ENCODE results near the gene MBD4.
"Not testable (repeated sequence)": the region's sequence is repeated elsewhere in the genome, so short reads cannot be mapped to it uniquely, and the experiment has no call there.

The MBD4 gene

GRCh38 chr3:129409541-129409940 lies 30.2 kb downstream of the MBD4 start:
- no peak for DNase-seq (ENCODE audit: low read depth in 2 of 2)

DNA sequence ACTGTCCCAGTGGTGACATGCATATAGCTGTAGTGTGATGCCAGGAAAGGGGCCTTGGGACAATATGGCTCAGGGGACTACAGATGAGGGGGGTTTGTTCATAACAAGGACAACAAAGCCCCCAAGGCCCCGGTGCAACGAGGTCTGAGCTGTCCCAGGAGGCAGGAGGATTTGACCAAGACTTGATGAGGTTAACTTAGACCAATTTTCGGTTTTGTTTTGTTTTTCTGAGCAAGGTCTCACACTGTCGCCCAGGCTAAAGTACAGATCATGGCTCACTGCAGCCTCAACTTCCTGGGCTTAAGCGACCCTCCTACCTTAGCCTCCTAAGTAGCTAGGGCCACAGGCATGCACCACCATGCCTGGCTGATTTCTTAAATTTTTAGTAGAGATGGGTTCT lies 35.1 kb downstream of the MBD4 start:
- DNase-seq (ENCODE audit: low read depth in 2 of 2), result no peak

DNA sequence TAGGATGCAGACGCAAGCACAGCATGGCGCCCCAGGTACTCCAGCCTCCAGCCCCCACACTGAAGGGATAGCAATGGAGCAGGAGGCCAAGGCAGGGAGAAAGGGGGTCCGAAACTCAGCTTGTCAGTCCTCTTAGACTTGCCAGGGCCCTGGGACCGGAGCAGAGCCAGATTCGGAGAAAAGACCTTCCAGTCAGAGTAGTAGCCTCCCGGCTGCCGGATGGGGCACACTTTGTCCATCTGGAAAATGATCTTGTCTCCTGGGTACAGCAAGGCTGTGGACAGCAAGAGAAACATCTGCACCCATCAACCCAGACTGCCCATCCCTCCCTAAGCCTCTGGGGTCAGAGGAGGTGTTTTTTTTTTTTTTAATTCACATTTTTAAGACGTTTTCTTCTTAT lies 35.6 kb downstream of the MBD4 start:
- no peak for DNase-seq (ENCODE audit: low read depth in 2 of 2)

DNA sequence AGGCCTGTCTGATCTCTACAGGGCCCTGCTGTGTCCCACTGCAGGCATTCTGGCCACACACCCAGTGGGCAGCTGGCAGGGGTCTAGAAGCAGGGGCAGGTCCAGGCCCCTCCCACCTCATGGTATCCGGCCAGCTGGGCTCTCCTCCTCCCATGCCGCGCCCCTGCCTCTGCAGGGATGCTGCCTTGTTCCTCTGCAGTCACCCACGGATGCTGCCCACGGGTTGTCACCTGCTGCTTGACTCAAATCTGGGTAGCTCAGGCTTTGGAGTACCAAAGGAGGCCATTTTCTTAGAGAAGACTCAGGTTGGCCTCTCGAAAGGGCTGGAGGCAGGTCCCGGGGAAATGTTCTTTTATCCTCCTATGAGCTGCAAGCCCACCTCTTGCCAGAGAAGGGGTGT lies 36.3 kb downstream of the MBD4 start:
- DNase-seq (ENCODE audit: low read depth in 2 of 2), result no peak

DNA sequence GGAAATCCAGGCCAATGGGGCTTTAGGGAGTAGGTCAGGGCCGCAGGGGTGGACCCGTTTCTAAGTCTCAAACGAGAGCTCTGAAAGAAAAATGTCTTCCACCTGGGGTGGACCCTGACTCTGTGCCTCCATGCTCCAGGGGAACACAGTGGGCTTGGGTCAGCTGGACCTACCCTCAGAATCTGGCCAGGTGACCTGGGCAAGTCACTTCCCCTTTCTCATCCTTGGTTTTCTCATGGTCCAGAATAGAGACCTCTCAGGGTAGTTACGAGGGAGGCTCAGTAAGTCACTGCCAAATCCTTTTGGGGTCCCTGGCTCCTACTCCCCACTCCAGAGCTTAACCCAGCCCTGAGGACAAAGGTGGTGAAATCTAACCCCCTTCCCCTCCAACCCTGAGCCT lies 37.1 kb downstream of the MBD4 start:
- DNase-seq (ENCODE audit: low read depth in 2 of 2), result no peak

DNA sequence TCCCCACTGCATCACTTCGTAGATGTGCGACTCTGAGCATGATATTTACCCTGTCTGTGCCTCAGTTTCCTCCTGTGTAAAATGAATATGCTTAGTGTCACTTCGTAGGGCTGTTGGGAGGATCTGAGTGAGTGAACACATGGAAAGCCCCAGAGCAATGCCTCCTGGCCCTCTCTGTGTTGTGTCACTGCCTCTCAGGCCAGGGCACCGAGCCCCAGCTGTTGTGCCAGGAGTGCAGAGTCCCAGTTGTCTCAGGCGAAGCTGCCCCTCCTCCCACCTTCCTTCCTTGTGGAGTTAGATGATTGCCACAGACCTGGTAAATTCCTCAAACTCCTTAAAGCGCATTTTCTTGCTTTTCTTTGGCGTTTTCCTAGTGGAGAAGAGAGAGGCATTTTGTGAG lies 37.5 kb downstream of the MBD4 start:
- no peak for DNase-seq (ENCODE audit: low read depth in 2 of 2)

DNA sequence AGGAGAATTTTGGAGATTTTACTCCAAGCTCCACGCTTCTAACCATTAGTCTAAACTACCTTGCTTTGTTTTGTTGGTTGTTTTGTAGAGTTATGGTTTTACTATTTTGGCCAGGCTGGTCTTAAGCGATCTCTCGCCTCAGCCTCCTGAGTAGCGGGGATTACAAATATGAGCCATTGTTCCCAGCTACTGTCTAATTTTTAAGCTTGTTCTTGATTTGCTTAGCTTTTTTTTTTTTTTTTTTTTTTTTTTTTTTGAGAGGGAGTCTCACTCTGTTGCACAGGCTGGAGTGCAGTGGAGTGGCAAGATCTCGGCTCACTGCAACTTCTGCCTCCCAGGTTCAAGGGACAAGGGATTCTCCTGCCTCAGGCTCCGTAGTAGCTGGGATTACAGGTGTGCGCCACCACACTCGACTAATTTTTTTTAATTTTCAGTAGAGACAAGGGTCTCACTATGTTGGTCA lies 39.8 kb downstream of the MBD4 start:
- no peak for DNase-seq (ENCODE audit: low read depth in 2 of 2)

DNA sequence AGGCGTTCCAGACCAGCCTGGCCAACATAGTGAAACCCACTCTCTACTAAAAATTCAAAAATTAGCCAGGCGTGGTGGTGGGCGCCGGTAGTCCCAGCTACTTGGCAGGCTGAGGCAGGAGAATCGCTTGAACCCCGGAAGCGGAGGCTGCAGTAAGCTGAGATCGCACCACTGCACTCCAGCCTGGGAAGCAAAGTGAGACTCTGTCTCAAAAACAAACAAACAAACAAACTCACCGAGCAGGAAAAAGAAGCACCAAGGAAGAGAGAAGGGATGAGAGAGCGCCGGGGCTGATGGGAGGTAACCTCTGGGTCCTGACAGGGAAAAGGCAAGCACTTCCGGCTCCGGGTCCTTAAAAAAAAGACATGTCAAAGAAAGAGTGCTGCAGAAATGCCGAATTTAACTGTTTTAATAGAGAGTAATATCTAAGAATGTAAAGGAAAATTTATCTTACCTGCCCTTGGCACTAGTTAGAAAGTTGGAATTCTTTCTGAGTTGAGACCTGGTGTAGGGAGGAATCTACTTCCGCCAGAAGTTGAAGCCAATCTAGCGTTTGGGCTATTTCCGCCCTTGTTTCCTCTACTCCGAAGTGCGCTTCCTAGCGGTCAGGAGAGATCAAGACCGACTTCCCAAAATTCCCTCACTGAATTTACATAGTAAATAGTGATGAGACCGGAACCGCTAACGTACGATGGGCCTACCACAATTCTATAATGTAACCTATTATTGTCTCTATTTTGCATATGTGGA lies 40.4 kb downstream of the MBD4 start:
- DNase-seq (ENCODE audit: low read depth in 2 of 2), result peak; percentile 43 to 47

DNA sequence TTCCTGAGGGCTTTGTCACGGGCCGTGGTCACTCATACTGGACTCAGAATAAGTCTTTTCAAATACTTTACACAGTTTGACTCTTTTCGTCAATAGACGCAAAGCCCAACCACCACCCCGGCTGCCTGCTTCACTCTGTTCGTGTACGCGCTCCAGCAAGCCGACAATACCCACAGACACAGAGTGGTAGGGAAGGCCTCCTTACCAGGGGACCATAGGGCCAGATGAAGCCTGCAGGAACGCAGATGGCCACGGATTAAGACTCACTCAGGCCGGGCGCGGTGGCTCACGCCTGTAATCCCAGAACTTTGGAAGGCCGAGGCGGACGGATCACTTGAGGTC lies 41.0 kb downstream of the MBD4 start:
- DNase-seq (ENCODE audit: low read depth in 2 of 2), result no peak

- DNase-seq (ENCODE audit: low read depth in 2 of 2), result not testable (repeated sequence)
Observed at GRCh38 chr3:129393760-129394564, 45.8 kb downstream of the MBD4 start.

DNA sequence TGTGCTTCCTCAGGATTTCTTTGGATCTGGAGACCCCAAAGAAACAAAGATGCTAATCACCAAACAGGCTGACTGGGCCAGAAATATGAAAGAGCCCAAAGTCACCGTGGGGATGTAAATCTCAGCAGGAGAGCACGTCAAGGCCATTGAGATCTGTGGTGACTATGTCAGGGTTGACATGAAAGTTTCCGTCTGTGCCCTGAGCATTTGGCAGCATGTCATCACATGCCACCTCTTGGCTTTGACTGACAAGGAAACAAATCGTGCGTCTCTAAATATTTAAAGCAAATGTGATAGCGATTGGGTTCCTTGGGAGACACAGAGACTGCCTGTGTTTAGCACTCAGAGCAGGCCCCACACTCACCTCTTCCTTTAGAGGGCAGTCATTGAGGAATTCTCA lies 46.5 kb downstream of the MBD4 start:
- DNase-seq (ENCODE audit: low read depth in 2 of 2), result no peak

GRCh38 chr3:129392106-129392887 lies 47.5 kb downstream of the MBD4 start:
- not testable (repeated sequence) for DNase-seq (ENCODE audit: low read depth in 2 of 2)

DNA sequence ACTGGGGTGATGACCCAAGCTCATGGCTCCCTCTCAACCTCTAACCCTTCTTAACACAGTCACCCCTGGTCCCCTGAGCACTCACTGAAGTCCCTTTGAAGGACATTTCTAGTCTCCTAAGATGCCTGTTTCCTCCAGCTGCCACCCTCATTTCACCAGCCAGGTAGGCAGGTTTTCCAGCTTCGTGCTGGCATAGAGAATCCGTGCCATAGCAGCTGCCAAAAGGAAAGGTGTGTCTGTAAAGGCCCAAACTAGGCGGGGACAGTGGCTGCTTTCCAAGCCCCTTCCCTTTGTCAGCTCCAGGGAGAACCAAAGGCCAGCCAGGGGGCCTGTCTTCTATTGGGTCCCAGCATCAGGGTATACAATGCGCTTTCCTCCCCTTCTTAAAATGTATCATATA lies 48.2 kb downstream of the MBD4 start:
- not testable (repeated sequence) for DNase-seq (ENCODE audit: low read depth in 2 of 2)

- DNase-seq (ENCODE audit: low read depth in 2 of 2), result no peak
Observed at GRCh38 chr3:129389572-129389937, 50.2 kb downstream of the MBD4 start.

DNA sequence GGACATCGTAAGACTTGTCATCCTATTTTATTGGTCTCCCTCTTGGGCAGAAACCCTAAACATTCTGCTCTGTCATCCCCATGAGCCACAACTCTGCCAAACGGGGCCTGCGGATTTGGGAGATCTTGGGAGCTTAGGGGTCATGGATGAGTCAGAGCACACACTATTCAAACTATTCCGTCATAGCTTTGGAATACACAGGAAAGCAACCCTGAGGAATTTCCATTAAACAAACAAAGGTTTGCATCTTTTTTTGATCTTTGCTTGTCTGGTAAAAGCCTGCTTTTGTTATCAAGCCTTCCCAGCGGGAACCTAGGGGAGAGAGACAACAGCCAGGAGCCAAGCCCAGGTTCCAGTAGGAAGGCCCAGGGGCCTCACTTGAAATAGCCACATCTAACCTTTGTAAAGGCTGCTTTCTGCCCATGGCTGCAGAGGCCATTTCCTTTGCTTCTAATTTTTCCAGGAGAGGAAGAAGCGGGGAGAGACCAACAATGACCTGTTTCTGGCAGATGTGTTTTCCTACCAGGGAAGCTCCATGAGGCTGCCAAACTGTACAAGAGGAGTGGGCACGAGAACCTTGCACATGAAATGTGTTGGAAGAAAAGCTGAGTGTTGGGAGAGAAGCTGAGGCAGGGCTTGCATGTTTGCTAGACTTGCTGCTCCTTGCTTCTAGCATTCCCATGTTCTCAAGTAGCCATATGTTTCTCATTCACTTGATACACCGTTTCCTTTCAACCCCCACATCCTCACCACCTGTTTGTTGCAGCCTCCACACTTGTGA lies 50.8 kb downstream of the MBD4 start:
- DNase-seq (ENCODE audit: low read depth in 2 of 2), result not testable (repeated sequence)

DNA sequence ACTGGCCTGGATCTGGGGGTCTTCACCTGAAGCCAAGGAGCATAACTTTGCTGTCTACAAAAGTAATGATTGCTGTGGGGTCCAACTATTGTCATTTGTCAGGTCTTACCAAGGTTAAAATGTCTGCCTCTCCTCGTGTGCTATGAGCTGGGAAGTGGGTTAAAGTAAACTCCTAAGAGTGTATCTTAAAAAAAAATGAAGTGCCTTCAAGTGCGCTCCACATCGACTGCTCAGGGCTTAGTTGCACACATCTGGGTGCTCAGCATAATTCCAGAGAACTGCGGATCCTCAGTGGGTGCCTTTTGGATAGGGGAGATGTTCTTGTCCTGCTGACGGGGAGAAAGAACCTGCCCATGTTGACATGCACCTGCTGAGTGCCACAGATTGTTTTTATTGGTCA lies 52.3 kb downstream of the MBD4 start:
- DNase-seq (ENCODE audit: low read depth in 2 of 2), result no peak

- DNase-seq (ENCODE audit: low read depth in 2 of 2), result no peak
Observed at GRCh38 chr3:129386984-129387383, 52.8 kb downstream of the MBD4 start.

DNA sequence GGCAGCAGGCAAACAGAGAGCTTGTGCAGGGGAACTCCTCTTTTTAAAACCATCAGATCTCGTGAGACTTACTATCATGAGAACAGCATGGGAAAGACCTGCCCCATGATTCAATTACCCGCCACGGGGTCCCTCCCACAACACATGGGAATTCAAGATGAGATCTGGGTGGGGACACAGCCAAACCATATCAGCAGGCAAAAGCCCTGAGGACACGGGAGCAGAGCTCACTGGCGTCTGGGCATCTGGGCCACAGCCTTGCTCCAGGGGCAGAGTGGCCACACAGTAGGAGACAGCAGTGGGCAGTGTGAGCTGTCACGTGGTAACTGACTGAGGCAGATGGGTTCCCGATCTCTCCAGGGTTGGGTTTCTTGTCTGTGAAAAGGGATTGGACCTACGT lies 54.2 kb downstream of the MBD4 start:
- DNase-seq (ENCODE audit: low read depth in 2 of 2), result not testable (repeated sequence)

DNA sequence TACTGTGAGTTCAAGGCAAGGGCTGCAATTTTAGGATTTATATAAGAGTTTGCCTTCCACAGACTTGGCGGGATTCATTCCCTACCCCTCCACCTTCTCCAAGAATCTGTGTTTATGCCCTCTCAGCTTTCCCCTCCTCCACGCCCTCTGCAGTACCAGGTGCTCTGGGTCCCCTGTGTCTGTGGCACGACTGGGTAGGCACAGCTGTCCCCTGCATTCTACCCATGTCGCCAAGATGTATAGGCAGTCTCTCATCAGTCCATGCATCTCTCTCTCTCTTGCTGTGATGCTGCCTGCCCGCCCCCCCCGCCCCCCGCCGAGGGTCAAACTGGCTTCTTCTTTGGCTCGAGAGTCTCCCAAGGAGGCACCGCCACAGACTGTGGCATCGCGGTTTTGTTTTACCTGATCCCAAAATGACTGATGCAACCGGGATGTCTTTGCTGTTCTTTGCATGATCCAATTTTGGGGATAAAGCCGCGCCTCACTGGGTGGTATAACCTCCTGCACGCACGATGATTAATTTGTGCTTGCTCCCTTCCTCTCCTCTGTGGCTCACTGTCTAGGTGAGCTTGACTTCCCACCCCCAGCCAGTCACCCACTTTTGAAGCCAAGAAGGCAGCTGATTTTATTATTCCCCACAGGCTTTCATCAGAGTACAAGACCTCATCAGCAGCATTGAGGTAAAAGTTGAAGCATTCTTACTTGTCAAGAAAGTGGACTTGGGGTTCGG lies 55.0 kb downstream of the MBD4 start:
- no peak for DNase-seq (ENCODE audit: low read depth in 2 of 2)

- DNase-seq (ENCODE audit: low read depth in 2 of 2), result not testable (repeated sequence)
Observed at GRCh38 chr3:129384103-129384502, 55.6 kb downstream of the MBD4 start.

DNA sequence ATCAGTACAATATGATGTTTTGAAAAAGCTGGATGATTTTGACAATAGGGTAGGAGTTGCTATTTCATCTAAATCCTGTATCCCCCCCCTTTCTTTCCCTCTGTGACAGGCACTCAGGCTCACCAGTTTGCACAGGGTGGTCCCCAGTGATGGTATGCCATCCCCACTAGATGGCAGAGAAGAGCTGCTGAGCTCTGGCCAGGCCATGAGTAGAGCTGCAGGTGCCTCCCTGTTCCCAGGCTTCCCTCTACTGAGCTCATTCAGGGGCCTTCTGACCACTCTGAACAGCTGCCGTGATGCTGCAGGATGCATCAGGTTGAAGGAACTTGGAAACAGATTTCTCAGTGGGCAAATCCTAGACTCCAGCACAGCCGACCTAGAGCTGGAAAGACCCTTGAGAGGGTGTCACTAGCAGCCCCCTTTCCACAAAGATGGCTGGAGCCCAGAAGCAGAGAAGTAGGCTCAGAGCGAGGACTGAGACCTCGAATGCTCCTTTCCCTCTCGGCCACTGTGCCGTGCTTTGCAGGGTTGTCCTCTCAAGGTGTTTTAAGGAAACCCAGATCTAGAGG lies 56.4 kb downstream of the MBD4 start:
- no peak for DNase-seq (ENCODE audit: low read depth in 2 of 2)
